CD14-positive monocyte (primary cell): ENCODE data around the gene APOC4. TPM values are rescaled to one million over a fixed set of nuclear protein-coding genes. Genes with fewer than 3 reads are reported as not detected.

ENCODE experiments used
- DNase-seq, 3 donors: peaks; one replicate each; pipeline ENCODE4 v3.0.0-alpha.2; 2011 to 2022
- H2AFZ ChIP-seq: 2 replicates; pipeline ENCODE4 v1.6.0; 2012; ENCODE audit warnings: mild to moderate bottlenecking, low read depth, low read length, inconsistent platforms; ENCODE audit not compliant: insufficient read depth, poor library complexity, severe bottlenecking
- H3K27ac ChIP-seq, 2 donors: 1 replicate in 1 of 2; 2 replicates in 1 of 2; pipeline ENCODE4 v1.5.1; 2012 to 2013; ENCODE audit warnings: low read length in 2 of 2, control low read depth in 1 of 2, inconsistent platforms in 1 of 2, low read depth in 1 of 2, mild to moderate bottlenecking in 1 of 2
- H3K27me3 ChIP-seq, 2 donors: one replicate each; pipeline versions ENCODE4 v1.6.0 to v1.6.1; 2011 to 2013; ENCODE audit warnings: low read length in 2 of 2; ENCODE audit not compliant: control insufficient read depth in 2 of 2, insufficient read depth in 2 of 2
- H3K36me3 ChIP-seq, 2 donors: replicated peaks in 1 of 2; 1 replicate in 1 of 2; 2 replicates in 1 of 2; pipeline versions ENCODE4 v1.5.1 to v1.6.1; 2012 to 2013; ENCODE audit warnings: low read length in 2 of 2, control low read depth in 1 of 2, inconsistent platforms in 1 of 2, mild to moderate bottlenecking in 1 of 2; ENCODE audit not compliant: insufficient read depth in 2 of 2, control insufficient read depth in 1 of 2
- H3K4me1 ChIP-seq, 2 donors: 1 replicate in 1 of 2; 2 replicates in 1 of 2; pipeline versions ENCODE4 v1.5.1 to v1.6.1; 2012 to 2013; ENCODE audit warnings: low read length in 2 of 2, control low read depth in 1 of 2, inconsistent platforms in 1 of 2, mild to moderate bottlenecking in 1 of 2, moderate library complexity in 1 of 2; ENCODE audit not compliant: insufficient read depth in 2 of 2, control insufficient read depth in 1 of 2
- H3K4me2 ChIP-seq: replicated peaks from 2 replicates; pipeline ENCODE3; 2012; ENCODE audit warnings: low read length, moderate library complexity, mild to moderate bottlenecking; ENCODE audit not compliant: poor library complexity, severe bottlenecking; ENCODE audit errors: extremely low read depth
- H3K4me3 ChIP-seq, 3 experiments: fragments of 200-600 bp in 1 of 3; sonication (generic) in 1 of 3; replicated peaks in 1 of 3; 1 replicate in 2 of 3; 2 replicates in 1 of 3; pipeline ENCODE4 v1.5.1; 2011 to 2013; ENCODE audit warnings: low read length in 3 of 3, mild to moderate bottlenecking in 3 of 3, control low read depth in 2 of 3, low read depth in 2 of 3, inconsistent platforms in 1 of 3, moderate library complexity in 1 of 3
- H3K79me2 ChIP-seq: 2 replicates; pipeline ENCODE4 v1.6.0; 2012; ENCODE audit warnings: mild to moderate bottlenecking, control low read depth, inconsistent platforms, low read length, moderate library complexity; ENCODE audit not compliant: insufficient read depth
- H3K9ac ChIP-seq: 2 replicates; pipeline ENCODE4 v1.6.0; 2017; ENCODE audit warnings: low read length, mild to moderate bottlenecking; ENCODE audit not compliant: insufficient read depth, poor library complexity, severe bottlenecking
- H3K9me3 ChIP-seq, 2 donors: replicated peaks in 1 of 2; 1 replicate in 1 of 2; 2 replicates in 1 of 2; pipeline versions ENCODE4 v1.5.1 to v1.6.1; 2012 to 2013; ENCODE audit warnings: low read length in 2 of 2, control low read depth in 1 of 2; ENCODE audit not compliant: control insufficient read depth in 1 of 2, insufficient read depth in 1 of 2
- H4K20me1 ChIP-seq: 2 replicates; pipeline ENCODE4 v1.6.0; 2012; ENCODE audit warnings: mild to moderate bottlenecking, low read length, control low read depth, moderate library complexity; ENCODE audit not compliant: insufficient read depth
- H3K27ac Mint-ChIP-seq, 7 donors: one replicate each; pipeline ENCODE4 v1.8.0; 2020; ENCODE audit warnings: mild to moderate bottlenecking in 7 of 7, mixed read lengths in 7 of 7, moderate library complexity in 6 of 7, inconsistent platforms in 2 of 7
- H3K27me3 Mint-ChIP-seq, 3 donors: one replicate each; pipeline ENCODE4 v1.8.0; 2021 to 2022; ENCODE audit warnings: low read depth in 3 of 3, mild to moderate bottlenecking in 3 of 3, mixed read lengths in 3 of 3, moderate library complexity in 3 of 3, inconsistent platforms in 1 of 3
- H3K36me3 Mint-ChIP-seq, 2 donors: one replicate each; pipeline ENCODE4 v1.8.0; 2020; ENCODE audit warnings: mixed read lengths in 2 of 2, inconsistent platforms in 1 of 2, mild to moderate bottlenecking in 1 of 2
- H3K4me1 Mint-ChIP-seq: one replicate; pipeline ENCODE4 v1.8.0; 2020; ENCODE audit warnings: mild to moderate bottlenecking, mixed read lengths
- H3K4me3 Mint-ChIP-seq, 2 donors: one replicate each; pipeline ENCODE4 v1.8.0; 2020; ENCODE audit warnings: mild to moderate bottlenecking in 2 of 2, mixed read lengths in 2 of 2, moderate library complexity in 1 of 2
- H3K9me3 Mint-ChIP-seq, 7 donors: one replicate each; pipeline ENCODE4 v1.8.0; 2020 to 2022; ENCODE audit warnings: mixed read lengths in 7 of 7, mild to moderate bottlenecking in 6 of 7, moderate library complexity in 6 of 7, inconsistent platforms in 2 of 7
- CTCF ChIP-seq: fragments of 200-600 bp; IDR thresholded peaks from one replicate; pipeline ENCODE4 v1.8.0; 2022; ENCODE audit warnings: antibody characterized with exemption, mild to moderate bottlenecking
- WGBS: methylation state at CpG from one replicate; pipeline ENCODE4 v1.1.5; 2013; ENCODE audit warnings: missing lambda C conversion rate; ENCODE audit not compliant: insufficient coverage; 5-methylcytosine and 5-hydroxymethylcytosine counted together
- intact Hi-C, 2 donors: fragments of 100-400 bp; cut with micrococcal nuclease; formaldehyde crosslinking; loops; one replicate each; pipeline versions ENCODE4 v1.15.0 to v1.15.1; 2023
- polyA plus RNA-seq, 3 donors: library from polyadenylated mRNA; depleted of rRNA in 1 of 3; unstranded in 2 of 3; stranded (reverse) in 1 of 3; fragments of 300-500 nt in 2 of 3; fragments of >200 nt in 1 of 3; fragmentation: Illumina TruSeq in 2 of 3; gene quantifications; 1 replicate in 2 of 3; 2 replicates in 1 of 3; pipeline ENCODE4 v1.2.3, GENCODE V29; 2012 to 2021

The APOC4 gene
- polyA plus RNA-seq, 3 donors = not detected

- no peaks in the 10 kb centered on the region for H3K27me3 ChIP-seq
- no peak overlapping the region for H3K27ac ChIP-seq
- H3K9me3 ChIP-seq = no peaks in the 10 kb centered on the region
- H2AFZ ChIP-seq = no peak overlapping the region
- H3K9ac ChIP-seq = no peak overlapping the region
- peaks cover 78 to 96% of the 10 kb centered on the region in 2 donors for H3K36me3 ChIP-seq
- Mint-ChIP-seq H3K27ac (peak overlapping the region in 4 of 7 donors; percentile 7 to 87 (median 65)), H3K4me3 (no peak overlapping the region), H3K36me3 (peaks cover 54 to 88% of the 10 kb centered on the region in 2 donors), H3K27me3 (peaks cover 0 to 2% (median 0%) of the 10 kb centered on the region in 3 donors), H3K4me1 (peaks cover 6% of the 10 kb centered on the region), H3K9me3 (no peaks in the 10 kb centered on the region)
- H3K4me2 ChIP-seq = no peak overlapping the region
- DNase-seq = no peak
- peaks cover 7% of the 10 kb centered on the region for H4K20me1 ChIP-seq
- intact Hi-C loops = no loop called here
- H3K4me3 ChIP-seq = no peak overlapping the region
- no peak for TF ChIP-seq CTCF
- WGBS = 94% methylated on average over 6 of the region's 7 CpGs
- peaks cover 0 to 4% of the 10 kb centered on the region in 2 donors for H3K4me1 ChIP-seq
- no peaks in the 10 kb centered on the region for H3K79me2 ChIP-seq
Measured at GRCh38 chr19:44986389-44986788, 44.4 kb downstream of the APOC4 start.

- Histone ChIP-seq H3K9ac (peak overlapping the region; percentile 1), H3K4me1 (peaks cover 0 to 4% of the 10 kb centered on the region in 2 donors), H2AFZ (no peak overlapping the region), H3K27me3 (no peaks in the 10 kb centered on the region), H3K79me2 (no peaks in the 10 kb centered on the region), H3K27ac (peak overlapping the region in 1 of 2 donors; percentile 64), H3K4me2 (no peak overlapping the region), H3K9me3 (no peaks in the 10 kb centered on the region), H3K36me3 (peaks cover 79 to 96% of the 10 kb centered on the region in 2 donors), H3K4me3 (no peak overlapping the region), H4K20me1 (peaks cover 7% of the 10 kb centered on the region)
- Mint-ChIP-seq H3K9me3 (no peaks in the 10 kb centered on the region), H3K36me3 (peaks cover 62 to 88% of the 10 kb centered on the region in 2 donors), H3K4me3 (no peak overlapping the region), H3K27ac (peak overlapping the region in 5 of 7 donors; percentile 9 to 84 (median 74)), H3K27me3 (peaks cover 0 to 2% (median 0%) of the 10 kb centered on the region in 3 donors), H3K4me1 (peaks cover 6% of the 10 kb centered on the region)
- DNase-seq = no peak
- intact Hi-C loops = no loop called here
- TF ChIP-seq CTCF = no peak
- 35% methylated on average over 12 of the region's 20 CpGs for WGBS
Measured at GRCh38 chr19:44987148-44987675, 45.2 kb downstream of the APOC4 start.
